Mesodermal cell (in vitro differentiated cells): ENCODE measurements around the gene MRPL24.
"Not testable (repeated sequence)": the region's sequence is repeated elsewhere in the genome, so short reads cannot be mapped to it uniquely, and the experiment has no call there.

ENCODE experiments used
- H3K27ac ChIP-seq: 2 replicates; pipeline ENCODE4 v1.7.0; 2013; ENCODE audit warnings: mild to moderate bottlenecking, low read depth, low read length, moderate library complexity; ENCODE audit not compliant: severe bottlenecking
- H3K36me3 ChIP-seq: 2 replicates; pipeline ENCODE4 v1.7.1; 2013; ENCODE audit warnings: mild to moderate bottlenecking, low read length, moderate library complexity; ENCODE audit not compliant: control insufficient read depth, insufficient read depth
- H3K4me1 ChIP-seq: one replicate; pipeline ENCODE4 v1.7.1; 2013; ENCODE audit warnings: mild to moderate bottlenecking, low read length; ENCODE audit not compliant: insufficient read depth, control insufficient read depth, poor library complexity, severe bottlenecking
- H3K4me3 ChIP-seq: 2 replicates; pipeline ENCODE4 v1.7.0; 2013; ENCODE audit warnings: low read length, control low read depth, mild to moderate bottlenecking; ENCODE audit not compliant: insufficient read depth, poor library complexity, severe bottlenecking; ENCODE audit errors: extremely low read depth
- H3K9me3 ChIP-seq: 2 replicates; pipeline ENCODE4 v1.7.1; 2013; ENCODE audit warnings: mild to moderate bottlenecking, low read length, moderate library complexity; ENCODE audit not compliant: control insufficient read depth
- WGBS, 2 experiments: methylation state at CpG; one replicate each; pipeline ENCODE4 v1.1.5; 2013; ENCODE audit warnings: missing lambda C conversion rate in 2 of 2; ENCODE audit not compliant: insufficient coverage in 2 of 2; 5-methylcytosine and 5-hydroxymethylcytosine counted together

Gene MRPL24

GRCh38 chr1:156760092-156760795 lies 19.4 kb upstream of the MRPL24 start:
- H3K36me3 ChIP-seq, result peaks cover 4% of the 10 kb centered on the region
- H3K27ac ChIP-seq, result no peak overlapping the region
- 57 to 75% methylated on average over 3 to 5 of the region's 6 CpGs for WGBS, 2 experiments

GRCh38 chr1:156757572-156758253 lies 16.8 kb upstream of the MRPL24 start:
- not testable (repeated sequence) for H3K9me3 ChIP-seq
- WGBS, 2 experiments, result 100% methylated on average over 3 to 7 of the region's 10 CpGs

More at GRCh38 chr1:156760092-156760795, 19.4 kb upstream of the MRPL24 start:
- no peak overlapping the region for H3K4me3 ChIP-seq
- no peaks in the 10 kb centered on the region for H3K9me3 ChIP-seq
- no peaks in the 10 kb centered on the region for H3K4me1 ChIP-seq

GRCh38 chr1:156756355-156756754 lies 15.5 kb upstream of the MRPL24 start:
- 100% methylated on average over 1 of the region's 1 CpG for WGBS, 2 experiments
- no peak overlapping the region for H3K27ac ChIP-seq
- H3K9me3 ChIP-seq, result no peaks in the 10 kb centered on the region
- no peak overlapping the region for H3K4me3 ChIP-seq
- peaks cover 4% of the 10 kb centered on the region for H3K36me3 ChIP-seq
- no peaks in the 10 kb centered on the region for H3K4me1 ChIP-seq

More at GRCh38 chr1:156757572-156758253, 16.8 kb upstream of the MRPL24 start:
- not testable (repeated sequence) for H3K27ac ChIP-seq, H3K36me3 ChIP-seq, H3K4me1 ChIP-seq, H3K4me3 ChIP-seq

GRCh38 chr1:156755527-156755950 lies 14.7 kb upstream of the MRPL24 start:
- no peak overlapping the region for H3K4me3 ChIP-seq
- H3K9me3 ChIP-seq, result no peaks in the 10 kb centered on the region
- no peaks in the 10 kb centered on the region for H3K4me1 ChIP-seq
- H3K36me3 ChIP-seq, result peaks cover 4% of the 10 kb centered on the region
- no peak overlapping the region for H3K27ac ChIP-seq
- 100% methylated on average over 1 of the region's 5 CpGs for WGBS, 2 experiments

GRCh38 chr1:156754219-156754618 lies 13.3 kb upstream of the MRPL24 start:
- H3K27ac ChIP-seq, result no peak overlapping the region
- peaks cover 15% of the 10 kb centered on the region for H3K36me3 ChIP-seq
- 91 to 97% methylated on average over 6 to 8 of the region's 8 CpGs for WGBS, 2 experiments
- H3K9me3 ChIP-seq, result no peaks in the 10 kb centered on the region
- H3K4me3 ChIP-seq, result no peak overlapping the region
- peaks cover 9% of the 10 kb centered on the region for H3K4me1 ChIP-seq

GRCh38 chr1:156752843-156753482 lies 12.1 kb upstream of the MRPL24 start:
- Histone ChIP-seq H3K9me3 (no peaks in the 10 kb centered on the region), H3K27ac (no peak overlapping the region), H3K4me1 (peaks cover 22% of the 10 kb centered on the region), H3K4me3 (peak overlapping the region; percentile 95), H3K36me3 (peaks cover 20% of the 10 kb centered on the region)
- WGBS, 2 experiments, result 57% methylated on average over 1 of the region's 1 CpG; no CpG with 5 or more reads in 1 of the 2 experiments

GRCh38 chr1:156751757-156752481 lies 11.0 kb upstream of the MRPL24 start:
- Histone ChIP-seq H3K27ac (peak overlapping the region; percentile 88), H3K4me3 (peak overlapping the region; percentile 95), H3K36me3 (peaks cover 17% of the 10 kb centered on the region), H3K4me1 (peaks cover 28% of the 10 kb centered on the region), H3K9me3 (no peaks in the 10 kb centered on the region)
- WGBS, 2 experiments, result 0% methylated on average over 33 to 48 of the region's 68 CpGs

- H3K36me3 ChIP-seq, result peaks cover 17% of the 10 kb centered on the region
- WGBS, 2 experiments, result 0% methylated on average over 8 to 26 of the region's 48 CpGs
- H3K4me3 ChIP-seq, result peak within 1 kb of the TSS; percentile 95
- H3K4me1 ChIP-seq, result peaks cover 32% of the 10 kb centered on the region
- H3K27ac ChIP-seq, result peak within 1 kb of the TSS; percentile 88
- H3K9me3 ChIP-seq, result no peaks in the 10 kb centered on the region
These were observed 10.5 kb upstream of the MRPL24 start, which contains the start of gene HDGF for GRCh38 chr1:156751451-156751756. Gene HDGF (minus strand): TSS chr1:156751675. CDS start chr1:156751429, 246 bp downstream.

GRCh38 chr1:156750711-156751450 lies 10.0 kb upstream of the MRPL24 start:
- Histone ChIP-seq H3K9me3 (no peaks in the 10 kb centered on the region), H3K27ac (peak overlapping the region; percentile 88), H3K4me1 (peaks cover 37% of the 10 kb centered on the region), H3K4me3 (peak overlapping the region; percentile 95), H3K36me3 (peaks cover 17% of the 10 kb centered on the region)
- 0% methylated on average over 21 to 30 of the region's 64 CpGs for WGBS, 2 experiments

GRCh38 chr1:156750191-156750672 lies 9.3 kb upstream of the MRPL24 start:
- H3K4me1 ChIP-seq, result peaks cover 38% of the 10 kb centered on the region
- H3K27ac ChIP-seq, result peak overlapping the region; percentile 88
- 7 to 9% methylated on average over 4 to 5 of the region's 5 CpGs for WGBS, 2 experiments
- no peaks in the 10 kb centered on the region for H3K9me3 ChIP-seq
- peak overlapping the region; percentile 95 for H3K4me3 ChIP-seq
- peaks cover 24% of the 10 kb centered on the region for H3K36me3 ChIP-seq
